ENCODE measurements around the gene WWOX.
"Not testable (repeated sequence)": the region's sequence is repeated elsewhere in the genome, so short reads cannot be mapped to it uniquely, and the experiment has no call there.

WWOX gene

DNA sequence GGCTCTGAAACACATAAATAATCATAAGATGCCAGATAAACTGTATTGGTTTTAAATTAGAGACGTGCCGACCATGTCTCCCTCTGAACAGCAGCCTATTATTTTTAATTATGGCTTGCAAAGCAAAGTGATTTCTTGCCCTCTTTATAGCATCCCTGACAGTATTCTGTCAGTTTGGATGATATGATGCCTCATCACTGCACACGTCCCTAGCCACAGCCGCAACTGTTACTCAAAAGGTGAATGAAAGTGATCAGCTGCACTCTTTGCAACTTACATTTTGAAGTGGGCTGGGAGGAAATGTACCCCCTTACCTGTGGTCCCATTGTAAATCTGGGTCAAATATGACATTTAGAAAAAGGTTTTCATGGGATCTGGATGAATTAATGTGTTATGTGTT lies 1111.2 kb downstream of the WWOX start:
- no peak for DNase-seq

- DNase-seq: no peak
These were observed 1112.1 kb downstream of the WWOX start for GRCh38 chr16:79211586-79211985.

DNA sequence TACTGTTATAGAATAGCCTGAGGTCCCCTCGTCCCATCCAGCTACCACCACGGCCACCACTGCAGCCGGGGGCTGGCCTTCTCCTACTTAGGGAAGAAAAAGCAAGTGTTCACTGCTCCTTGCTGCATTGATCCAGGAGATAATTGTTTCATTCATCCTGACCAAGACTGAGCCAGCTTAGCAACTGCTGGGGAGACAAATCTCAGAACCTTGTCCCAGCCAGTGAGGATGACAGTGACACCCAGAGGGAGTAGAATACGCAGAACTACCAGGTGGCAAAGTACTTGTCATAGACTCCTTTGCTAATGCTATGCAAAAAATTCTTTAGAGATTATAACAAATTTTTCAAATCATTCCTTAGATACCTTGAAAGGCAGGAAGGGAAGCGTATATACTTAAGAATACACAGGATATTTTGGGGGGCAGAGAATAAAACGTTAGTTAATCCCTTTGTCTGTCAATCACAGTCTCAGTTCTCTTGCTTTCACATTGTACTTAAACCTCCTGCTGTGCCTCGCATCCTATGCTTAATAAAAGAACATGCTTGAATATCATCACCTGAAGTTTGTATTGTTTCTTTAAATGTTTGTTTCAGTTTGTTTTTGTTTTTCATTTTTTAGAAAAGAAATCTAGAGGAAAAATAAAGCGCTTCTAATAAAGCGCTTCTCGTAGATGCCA lies 1112.8 kb downstream of the WWOX start:
- no peak for DNase-seq

- DNase-seq: no peak
These were observed 1113.8 kb downstream of the WWOX start for GRCh38 chr16:79213214-79213613.

- DNase-seq: no peak
These were observed 1115.8 kb downstream of the WWOX start for GRCh38 chr16:79215289-79215688.

DNA sequence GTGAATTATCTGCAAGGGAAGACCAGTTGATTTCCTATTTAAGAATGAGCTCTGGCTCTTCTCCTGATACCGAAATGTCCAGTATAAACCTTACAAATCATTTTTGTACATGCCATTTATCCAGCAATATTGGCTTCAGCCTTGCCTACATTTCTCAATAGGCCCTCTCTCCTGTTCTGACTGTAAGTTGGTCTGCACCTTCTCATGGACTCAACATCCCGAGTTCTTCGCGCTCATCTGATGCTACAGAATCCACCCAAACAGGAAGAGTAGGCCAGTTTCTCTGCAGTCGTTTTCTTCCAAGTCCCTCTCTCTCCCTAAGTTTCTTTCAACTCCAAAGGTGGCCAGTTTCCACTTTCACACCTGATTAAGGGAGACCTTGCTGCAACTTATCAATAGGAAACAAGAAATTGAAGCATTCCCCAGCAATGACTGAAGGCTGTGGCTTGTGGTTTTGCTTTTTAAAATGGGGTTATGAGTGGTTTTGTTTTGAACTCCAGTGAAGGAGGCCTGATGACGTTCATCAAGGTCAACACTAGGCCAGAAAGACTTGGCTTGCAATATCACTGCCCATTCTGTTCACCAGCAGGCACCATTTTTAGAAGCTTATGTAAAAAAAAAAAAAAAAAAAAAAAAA lies 1118.0 kb downstream of the WWOX start:
- peak; percentile 28 for DNase-seq

GRCh38 chr16:79218351-79218750 lies 1118.9 kb downstream of the WWOX start:
- no peak for DNase-seq

GRCh38 chr16:79225994-79226393 lies 1126.5 kb downstream of the WWOX start:
- DNase-seq: not testable (repeated sequence)

GRCh38 chr16:79229361-79229760 lies 1129.9 kb downstream of the WWOX start:
- DNase-seq: no peak

DNA sequence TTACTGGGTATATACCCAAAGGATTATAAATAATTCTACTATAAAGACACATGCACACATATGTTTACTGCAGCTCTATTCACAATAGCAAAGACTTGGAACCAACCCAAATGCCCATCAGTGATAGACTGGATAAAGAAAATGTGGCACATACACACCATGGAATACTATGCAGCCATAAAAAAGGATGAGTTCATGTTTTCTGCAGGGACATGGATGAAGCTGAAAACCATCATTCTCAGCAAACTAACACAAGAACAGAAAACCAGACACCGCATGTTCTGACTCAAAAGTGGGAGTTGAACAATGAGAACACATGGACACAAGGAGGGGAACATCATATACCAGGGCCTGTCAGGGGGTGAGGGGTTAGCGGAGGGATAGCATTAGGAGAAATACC lies 1146.2 kb downstream of the WWOX start:
- DNase-seq: not testable (repeated sequence)

DNA sequence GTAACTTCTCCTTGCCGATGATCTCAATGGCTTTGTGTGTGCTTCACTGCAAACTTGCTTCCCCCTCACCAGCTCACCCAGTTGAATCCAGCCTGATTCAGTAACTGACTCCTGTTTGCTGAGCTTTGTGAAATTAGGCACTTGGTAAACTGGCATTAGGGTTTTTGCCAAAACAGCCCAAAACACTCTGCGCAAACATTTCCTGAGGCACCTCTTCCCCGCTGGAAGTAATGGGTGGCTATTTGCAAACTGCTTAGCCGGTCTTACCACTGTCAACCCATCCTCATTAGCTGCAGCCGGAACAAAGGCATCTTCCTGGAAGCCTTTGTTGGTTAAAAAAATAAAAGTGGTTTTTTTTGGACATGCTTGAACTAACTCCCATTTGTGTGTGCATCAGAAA lies 1147.9 kb downstream of the WWOX start:
- DNase-seq: no peak

GRCh38 chr16:79248351-79248750 lies 1148.9 kb downstream of the WWOX start:
- no peak for DNase-seq

- DNase-seq: no peak
These were observed 1151.1 kb downstream of the WWOX start for GRCh38 chr16:79250502-79251098.

DNA sequence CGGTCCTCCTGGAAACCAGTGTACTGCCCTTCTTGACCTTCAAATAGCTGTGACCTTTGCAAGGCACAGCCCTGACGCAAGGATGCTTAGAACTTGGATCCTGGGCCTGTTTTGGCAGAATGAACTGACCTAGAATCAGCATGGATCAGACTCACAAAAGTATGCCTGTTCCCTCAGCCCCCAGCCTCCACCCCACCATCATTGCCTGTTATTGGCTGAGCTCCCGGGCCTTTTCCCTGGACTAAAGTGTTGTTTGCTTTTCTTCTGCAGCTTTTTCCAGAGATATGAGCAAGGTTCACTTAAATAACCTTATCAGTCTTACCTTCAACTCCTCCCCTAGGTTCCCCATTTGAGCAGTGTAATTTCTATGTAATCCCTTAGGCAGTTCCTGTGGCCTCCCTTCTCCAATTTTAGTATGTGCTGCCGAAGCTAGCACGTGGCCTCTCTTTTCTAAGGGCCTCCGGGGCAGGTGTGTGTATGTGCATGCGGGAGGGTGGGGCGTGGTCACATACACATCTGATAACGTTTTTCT lies 1153.7 kb downstream of the WWOX start:
- DNase-seq: no peak

DNA sequence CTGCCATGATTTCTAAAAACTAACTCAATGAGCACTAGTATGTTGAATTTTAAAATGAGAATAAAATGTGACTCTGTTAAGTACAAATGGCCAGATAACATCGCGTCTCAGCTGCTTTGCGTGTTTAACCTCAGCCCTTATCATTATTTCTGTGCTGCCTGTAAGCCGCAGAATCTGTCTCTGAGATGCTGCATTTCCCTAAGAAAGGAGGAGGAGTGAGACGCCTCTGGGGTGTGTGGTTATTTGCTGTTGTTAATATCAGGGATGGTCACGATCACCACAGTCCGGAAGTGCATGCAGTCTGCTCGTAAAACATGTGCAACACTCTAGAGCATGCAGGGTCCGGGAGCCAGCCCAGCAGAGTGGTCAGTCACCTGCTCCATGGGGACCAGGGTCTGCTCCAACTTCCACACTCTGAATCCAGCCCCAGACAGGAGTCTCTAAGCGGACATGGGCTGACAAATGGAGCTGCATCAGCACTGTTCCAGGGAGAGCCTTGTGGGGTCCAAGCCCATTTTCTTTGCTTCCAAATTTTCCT lies 1158.6 kb downstream of the WWOX start:
- no peak for DNase-seq

GRCh38 chr16:79260890-79261289 lies 1161.4 kb downstream of the WWOX start:
- DNase-seq: not testable (repeated sequence)

DNA sequence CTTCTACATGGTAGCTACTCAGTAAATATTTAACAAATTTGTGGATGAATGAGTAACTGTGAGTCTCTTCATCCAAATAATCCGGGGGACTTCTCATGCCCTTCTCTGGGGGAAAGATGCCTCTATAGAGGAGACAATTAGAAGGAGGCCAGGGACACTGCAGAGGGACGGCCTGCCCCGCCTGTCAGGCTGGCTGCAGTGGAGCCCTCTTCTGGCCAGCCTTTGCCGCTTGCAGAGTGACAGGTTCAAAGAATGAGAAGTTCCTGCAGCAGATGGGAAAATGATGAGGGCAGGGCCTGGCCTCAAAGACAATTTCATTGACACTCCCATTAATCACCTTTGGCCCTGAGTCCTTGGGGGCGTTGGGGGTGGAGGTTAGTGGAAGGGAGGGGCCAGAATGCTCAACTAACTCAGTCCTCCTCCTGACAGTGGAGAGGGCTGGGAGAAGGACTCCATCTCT lies 1162.1 kb downstream of the WWOX start:
- peak; percentile 73 for DNase-seq

GRCh38 chr16:79261944-79262552 lies 1162.6 kb downstream of the WWOX start:
- DNase-seq: no peak
